ENCODE data around the gene ACYP1.

- TF ChIP-seq CTCF (conservative IDR thresholded peaks at IDR 0.05 in 1 of 2, IDR thresholded peaks at IDR 0.05 in 1 of 2; ENCODE audit: low read depth in 1 of 2, low read length in 2 of 2) (no peak), EZH2 (IDR thresholded peaks at IDR 0.05; ENCODE audit: low read length, missing control alignments) (no peak)
Measured at GRCh38 chr14:75090353-75090752, 26.5 kb upstream of the ACYP1 start.

All from fibroblast of lung (primary cell).